Stomach (tissue), 9 donors: ENCODE data around the gene SPACDR. TPM values are rescaled to one million over a fixed set of nuclear protein-coding genes. Genes with fewer than 3 reads are reported as not detected.
"Not testable (repeated sequence)": the region's sequence is repeated elsewhere in the genome, so short reads cannot be mapped to it uniquely, and the experiment has no call there.

Experiments used
- DNase-seq, 2 donors: peaks; one replicate each; pipeline versions ENCODE4 v3.0.0 to v3.0.0-alpha.2; 2013 to 2019
- H3K27ac ChIP-seq, 5 donors: fragments of 200-600 bp in 4 of 5; sonication (generic) in 4 of 5; one replicate each; pipeline ENCODE4 v1.5.1; 2013 to 2019; ENCODE audit warnings: mild to moderate bottlenecking in 1 of 5, moderate library complexity in 1 of 5
- H3K27me3 ChIP-seq, 3 donors: fragments of 200-600 bp; sonication (generic); one replicate each; pipeline ENCODE4 v1.5.1; 2017 to 2019; ENCODE audit warnings: mixed run types in 1 of 3
- H3K36me3 ChIP-seq, 4 donors: fragments of 200-600 bp; sonication (generic); 1 replicate in 3 of 4; 2 replicates in 1 of 4; pipeline ENCODE4 v1.5.1; 2016 to 2019
- H3K4me1 ChIP-seq, 4 donors: fragments of 200-600 bp; sonication (generic); one replicate each; pipeline ENCODE4 v1.5.1; 2016 to 2019
- H3K4me3 ChIP-seq, 4 donors: fragments of 200-600 bp; sonication (generic) in 3 of 4; one replicate each; pipeline ENCODE4 v1.5.1; 2016 to 2019; ENCODE audit warnings: mild to moderate bottlenecking in 1 of 4
- H3K9me3 ChIP-seq, 4 donors: fragments of 200-600 bp; sonication (generic); one replicate each; pipeline ENCODE4 v1.5.1; 2016 to 2019
- CTCF ChIP-seq, 7 experiments: fragments of 450-650 bp in 4 of 7; fragments of 200-600 bp in 3 of 7; sonication (generic) in 3 of 7; IDR thresholded peaks; one replicate each; pipeline ENCODE4 v1.5.1; 2016 to 2019; ENCODE audit warnings: antibody characterized with exemption in 7 of 7, control low read depth in 2 of 7, mild to moderate bottlenecking in 1 of 7
- EP300 ChIP-seq: sonication (generic); formaldehyde crosslinking; IDR thresholded peaks from one replicate; pipeline ENCODE4 v1.6.1; 2017; ENCODE audit warnings: antibody characterized with exemption
- POLR2A ChIP-seq, 4 donors: fragments of 450-650 bp; IDR thresholded peaks; one replicate each; pipeline ENCODE4 v1.6.1; 2016; ENCODE audit warnings: antibody characterized with exemption in 4 of 4, control low read depth in 2 of 4, mild to moderate bottlenecking in 1 of 4, moderate library complexity in 1 of 4
- POLR2AphosphoS5 ChIP-seq, 3 donors: sonication (generic); formaldehyde crosslinking; IDR thresholded peaks; one replicate each; pipeline ENCODE4 v1.6.1; 2016; ENCODE audit warnings: antibody characterized with exemption in 3 of 3
- WGBS, 5 donors: extraction: QIAGEN DNeasy Blood & Tissue Kit in 3 of 5; methylation state at CpG; one replicate each; pipeline versions ENCODE4 v1.1.5 to v1.1.7; 2013 to 2018; 5-methylcytosine and 5-hydroxymethylcytosine counted together
- intact Hi-C: fragments of 100-400 bp; cut with DNase I; formaldehyde crosslinking; loops from one replicate; pipeline ENCODE4 v1.15.1; 2023; ENCODE audit warnings: low total_unique reads
- polyA plus RNA-seq, 3 donors: library from polyadenylated mRNA; stranded (reverse); fragments of 200-250 nt; gene quantifications; one replicate each; pipeline ENCODE4 v1.2.3, GENCODE V29; 2013
- total RNA-seq, 5 donors: library from RNA; depleted of rRNA; stranded (reverse); fragments of >200 nt; gene quantifications; one replicate each; pipeline versions ENCODE4 v1.1.0 to v1.2.3, GENCODE V29; 2014 to 2016
- donor health status: healthy with polysubstance abuse.
- donor health status: Bipolar disorder and iron deficiency.
- donor health status: healthy.

SPACDR gene
- total and polyA plus RNA-seq, 8 donors, result 0.65 to 2.3 (median 1.1) TPM; not detected in 5

- intact Hi-C loops, result no loop called here
- Histone ChIP-seq H3K36me3 (peaks cover 0 to 18% (median 3%) of the 10 kb centered on the region in 4 donors), H3K27me3 (no peaks in the 10 kb centered on the region), H3K4me3 (no peak overlapping the region), H3K27ac (no peak overlapping the region), H3K4me1 (no peaks in the 10 kb centered on the region), H3K9me3 (no peaks in the 10 kb centered on the region)
- no peak for TF ChIP-seq POLR2AphosphoS5 (IDR thresholded peaks at IDR 0.05)
- no peak for TF ChIP-seq POLR2A (IDR thresholded peaks at IDR 0.05)
- no peak for TF ChIP-seq EP300
- no peak for TF ChIP-seq CTCF (IDR thresholded peaks at IDR 0.05)
- WGBS, 5 donors, result 87 to 92% (median 91%) methylated on average over 13 to 14 of the region's 14 CpGs
- DNase-seq, result no peak
Observed at GRCh38 chr7:100456562-100456961, 7.5 kb downstream of the SPACDR start.

- Histone ChIP-seq H3K27ac (no peak overlapping the region), H3K4me1 (peaks cover 0 to 8% (median 7%) of the 10 kb centered on the region in 4 donors), H3K27me3 (no peaks in the 10 kb centered on the region), H3K9me3 (no peaks in the 10 kb centered on the region), H3K4me3 (no peak overlapping the region), H3K36me3 (peaks cover 0 to 5% (median 2%) of the 10 kb centered on the region in 4 donors)
- WGBS, 5 donors, result 84 to 89% (median 87%) methylated on average over 3 of the region's 3 CpGs
- no peak for TF ChIP-seq POLR2AphosphoS5 (IDR thresholded peaks at IDR 0.05)
- TF ChIP-seq POLR2A (IDR thresholded peaks at IDR 0.05), result no peak
- no peak for TF ChIP-seq CTCF (IDR thresholded peaks at IDR 0.05)
- TF ChIP-seq EP300, result no peak
- no peak for DNase-seq
- intact Hi-C loops, result no loop called here
Observed at GRCh38 chr7:100455206-100455605, 8.9 kb downstream of the SPACDR start.

- H3K36me3 ChIP-seq, H3K27ac ChIP-seq, H3K9me3 ChIP-seq, H3K27me3 ChIP-seq, DNase-seq, intact Hi-C loops, H3K4me3 ChIP-seq: not testable (repeated sequence)
- H3K4me1 ChIP-seq, result peaks cover 0 to 15% (median 9%) of the 10 kb centered on the region in 4 donors
- 88 to 98% (median 95%) methylated on average over 8 of the region's 8 CpGs for WGBS, 5 donors
Observed at GRCh38 chr7:100453854-100454253, 10.2 kb downstream of the SPACDR start.

- Histone ChIP-seq H3K27ac (no peak overlapping the region), H3K4me1 (peaks cover 0 to 15% (median 9%) of the 10 kb centered on the region in 4 donors), H3K4me3 (no peak overlapping the region), H3K36me3 (no peaks in the 10 kb centered on the region), H3K27me3 (no peaks in the 10 kb centered on the region), H3K9me3 (no peaks in the 10 kb centered on the region)
- TF ChIP-seq EP300, result no peak
- TF ChIP-seq CTCF (IDR thresholded peaks at IDR 0.05), result no peak
- TF ChIP-seq POLR2AphosphoS5 (IDR thresholded peaks at IDR 0.05), result no peak
- TF ChIP-seq POLR2A (IDR thresholded peaks at IDR 0.05), result no peak
- DNase-seq, result no peak
- 81 to 96% (median 93%) methylated on average over 3 of the region's 3 CpGs for WGBS, 5 donors
- intact Hi-C loops, result no loop called here
Observed at GRCh38 chr7:100452513-100452912, 11.5 kb downstream of the SPACDR start.

- Histone ChIP-seq H3K4me1 (peaks cover 0 to 23% (median 16%) of the 10 kb centered on the region in 4 donors), H3K27ac (peak overlapping the region in 1 of 5 donors; percentile 90), H3K9me3 (no peaks in the 10 kb centered on the region), H3K36me3 (no peaks in the 10 kb centered on the region), H3K27me3 (no peaks in the 10 kb centered on the region), H3K4me3 (no peak overlapping the region)
- WGBS, 5 donors, result 86 to 91% (median 86%) methylated on average over 13 of the region's 13 CpGs
- DNase-seq, result no peak
- no peak for TF ChIP-seq POLR2A (IDR thresholded peaks at IDR 0.05)
- TF ChIP-seq EP300, result no peak
- TF ChIP-seq POLR2AphosphoS5 (IDR thresholded peaks at IDR 0.05), result no peak
- no peak for TF ChIP-seq CTCF (IDR thresholded peaks at IDR 0.05)
- intact Hi-C loops, result no loop called here
Observed at GRCh38 chr7:100449190-100449795, 14.8 kb downstream of the SPACDR start.

GRCh38 chr7:100447363-100447762, 16.7 kb downstream of the SPACDR start:
- H3K4me3 ChIP-seq, H3K27ac ChIP-seq, H3K27me3 ChIP-seq, H3K9me3 ChIP-seq, DNase-seq, H3K36me3 ChIP-seq, intact Hi-C loops: not testable (repeated sequence)
- H3K4me1 ChIP-seq, result peaks cover 0 to 24% (median 16%) of the 10 kb centered on the region in 4 donors
- 94 to 98% (median 96%) methylated on average over 8 of the region's 8 CpGs for WGBS, 5 donors
